ENCODE data around the gene NOX3.

NOX3 gene

DNA sequence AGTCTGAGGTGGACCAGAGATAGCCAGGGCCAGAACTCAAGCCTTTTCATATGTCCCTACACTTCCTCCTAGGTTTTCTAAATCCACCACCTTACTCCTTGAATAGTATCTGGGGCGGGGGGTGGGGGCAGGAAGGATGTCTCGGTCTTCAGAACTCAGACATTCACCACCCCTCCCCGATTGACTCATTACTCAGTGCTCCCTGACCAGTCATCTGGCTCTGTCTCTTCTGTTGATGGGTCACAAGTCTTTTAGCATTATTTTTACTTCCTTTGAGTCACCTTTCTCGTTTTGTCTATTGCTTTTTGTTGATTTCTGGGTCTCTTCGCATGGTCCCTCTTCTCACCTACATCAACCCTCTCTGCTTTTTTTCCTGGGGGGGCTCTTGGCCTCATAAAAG lies 23.3 kb downstream of the NOX3 start:
- DNase-seq, result no peak

DNA sequence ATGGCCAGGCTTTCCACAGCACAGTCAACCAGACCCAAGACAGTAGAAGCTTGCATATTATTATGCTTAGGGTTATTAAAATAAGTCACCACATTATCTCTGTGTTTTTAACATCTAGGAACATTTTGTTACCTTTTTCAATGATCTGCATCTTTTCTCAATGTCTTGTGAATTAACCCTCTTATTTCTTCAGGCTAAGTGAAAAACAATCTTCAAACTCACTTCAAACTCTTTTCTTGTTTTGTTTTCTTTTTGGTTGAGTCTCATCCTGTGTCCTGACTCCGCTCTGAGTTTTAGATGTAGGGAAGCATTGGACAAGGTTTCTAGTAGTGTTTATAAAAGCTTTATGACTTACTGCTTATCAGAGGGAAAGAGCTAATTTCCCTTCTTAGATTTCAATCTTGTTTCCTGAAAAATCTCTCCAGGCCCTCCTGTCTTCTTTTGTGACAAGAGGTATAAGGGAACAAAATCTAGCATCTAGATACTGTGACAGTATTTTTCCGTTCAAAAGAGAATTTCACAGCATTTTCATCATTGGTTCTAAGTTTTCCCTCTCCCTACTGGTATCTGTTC lies 26.2 kb downstream of the NOX3 start:
- no peak for DNase-seq

DNA sequence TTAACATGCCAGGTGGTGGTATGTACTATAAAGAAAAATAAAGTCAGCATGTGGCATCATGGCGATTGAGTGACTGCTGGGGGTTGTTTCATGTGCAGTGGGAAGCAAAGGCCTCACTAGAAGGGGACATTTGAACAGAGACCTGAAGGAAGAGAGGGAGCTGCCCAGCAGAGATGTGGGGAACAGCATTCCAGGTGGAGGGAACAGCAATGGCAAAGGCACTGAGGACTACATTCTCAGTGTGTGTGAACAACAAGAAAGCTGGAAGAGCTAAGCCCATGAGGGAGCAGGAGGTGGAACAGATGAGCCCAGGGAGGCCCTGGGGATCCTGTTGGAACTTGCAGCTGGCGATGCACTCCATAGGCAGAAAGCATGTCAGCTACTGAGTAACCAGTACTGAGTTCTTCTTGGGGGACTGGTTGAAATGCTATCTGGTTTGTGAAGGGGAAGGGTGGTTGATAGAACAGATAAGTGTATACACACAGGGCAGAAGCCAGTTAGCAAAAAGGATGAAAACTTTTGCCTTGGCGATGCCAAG lies 29.2 kb downstream of the NOX3 start:
- DNase-seq, result no peak

DNA sequence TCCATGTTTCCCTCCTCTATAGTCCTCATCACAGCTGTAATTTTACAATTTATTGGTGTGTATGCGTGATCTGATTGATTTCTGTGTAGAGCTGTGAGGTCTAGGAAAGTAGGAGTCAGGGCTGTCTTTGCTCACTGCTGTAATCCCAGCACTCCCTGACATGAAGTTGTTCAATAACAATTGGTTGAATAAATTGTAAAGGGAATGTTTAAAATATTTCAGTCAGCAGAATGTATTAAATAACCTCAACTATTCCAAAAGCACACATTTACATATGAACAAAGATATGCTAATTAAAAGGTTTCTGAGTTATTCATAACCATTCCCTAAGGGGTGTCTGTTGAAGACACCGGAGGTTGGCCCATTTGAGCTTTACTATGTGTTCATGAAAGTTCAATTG lies 31.5 kb downstream of the NOX3 start:
- DNase-seq, result no peak

DNA sequence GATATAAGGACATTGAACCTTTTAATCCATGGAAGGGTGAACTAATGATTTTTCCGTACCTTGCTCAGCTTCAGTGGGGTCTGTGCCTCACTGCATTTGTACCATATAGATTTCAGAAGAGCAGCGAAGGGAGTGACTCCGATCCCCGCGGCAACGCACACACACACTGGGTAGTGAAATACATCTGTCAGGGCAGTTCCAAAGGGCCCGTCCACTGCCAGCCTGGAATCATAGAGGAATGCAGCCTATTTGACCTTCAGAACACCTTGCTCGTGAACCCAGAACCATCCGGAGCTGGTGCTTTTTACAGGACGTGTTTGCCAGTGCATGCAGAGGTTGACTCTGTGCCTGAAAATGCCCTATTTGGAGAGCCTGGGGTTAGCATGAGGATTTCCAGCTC lies 33.0 kb downstream of the NOX3 start:
- DNase-seq, result no peak

DNA sequence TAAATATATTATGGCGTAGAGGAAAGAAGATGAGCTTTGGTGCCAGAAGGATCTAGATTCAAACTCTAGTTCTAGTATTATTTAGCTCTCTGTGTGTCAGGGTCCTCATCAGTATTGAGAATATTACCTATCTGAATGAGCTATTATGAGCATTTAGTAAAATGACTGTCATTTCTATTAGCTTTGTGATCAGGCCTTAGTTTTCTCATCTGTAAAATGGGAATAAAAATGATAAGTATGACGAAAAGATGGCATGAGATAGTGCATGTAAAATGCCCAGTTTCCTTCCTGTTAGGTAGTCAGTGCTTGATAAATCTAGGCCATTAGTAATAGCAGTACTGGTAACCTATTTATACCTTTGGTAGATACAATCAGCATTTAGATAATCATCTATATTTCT lies 35.1 kb downstream of the NOX3 start:
- no peak for DNase-seq

DNA sequence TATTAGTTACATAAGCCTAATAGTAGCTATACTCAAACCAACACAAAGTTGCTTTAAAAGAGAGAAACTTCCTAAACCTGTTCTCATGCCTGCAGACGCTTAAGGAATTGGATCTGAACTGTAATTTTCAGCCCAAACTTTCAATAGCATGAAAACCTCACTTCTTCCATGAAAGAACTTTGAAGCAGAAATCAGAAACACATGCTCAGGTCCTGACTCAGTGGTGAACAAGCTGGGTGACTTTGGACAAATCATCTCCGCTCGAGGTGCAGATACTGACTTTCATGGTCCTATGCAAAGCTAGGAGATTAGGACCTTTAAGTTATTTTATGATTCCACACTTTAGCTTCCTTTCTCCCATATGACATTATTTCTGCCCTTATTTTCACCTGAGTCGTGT lies 36.5 kb downstream of the NOX3 start:
- no peak for DNase-seq

DNA sequence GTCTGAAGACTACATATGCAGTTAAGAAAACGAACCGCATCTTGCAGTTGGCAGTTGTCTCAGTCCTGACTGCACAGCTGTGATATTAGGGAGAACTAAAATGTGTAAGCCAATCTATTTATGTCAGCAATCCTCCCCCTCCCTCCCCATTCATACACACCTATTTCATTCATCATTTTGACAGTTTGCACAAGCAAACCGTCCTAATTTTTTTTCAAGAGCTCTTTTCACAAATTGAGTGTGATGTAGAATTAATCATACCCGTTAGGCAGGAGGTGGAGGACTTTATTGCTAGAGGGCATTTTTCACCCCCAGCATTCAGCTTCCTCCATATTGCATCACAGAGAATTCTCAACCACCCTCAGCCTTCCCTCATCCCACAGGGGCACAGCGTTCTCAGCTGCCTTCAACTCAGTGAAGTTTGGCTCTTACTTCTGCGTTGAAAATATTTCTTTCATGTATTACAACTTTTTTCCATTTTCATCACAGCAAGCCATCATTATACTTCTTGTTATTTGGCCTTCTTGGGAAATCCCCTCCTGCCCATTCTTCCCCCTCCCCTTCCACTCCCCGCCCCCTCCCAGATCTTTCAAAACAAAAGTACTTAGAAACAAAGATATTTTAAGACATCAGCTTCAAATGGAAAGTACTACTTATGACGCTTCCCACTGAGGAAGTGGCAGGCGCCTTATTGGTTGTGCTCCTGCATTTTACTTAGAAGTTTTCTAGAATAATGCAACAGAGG lies 37.5 kb downstream of the NOX3 start:
- DNase-seq, result peak; percentile 95

DNA sequence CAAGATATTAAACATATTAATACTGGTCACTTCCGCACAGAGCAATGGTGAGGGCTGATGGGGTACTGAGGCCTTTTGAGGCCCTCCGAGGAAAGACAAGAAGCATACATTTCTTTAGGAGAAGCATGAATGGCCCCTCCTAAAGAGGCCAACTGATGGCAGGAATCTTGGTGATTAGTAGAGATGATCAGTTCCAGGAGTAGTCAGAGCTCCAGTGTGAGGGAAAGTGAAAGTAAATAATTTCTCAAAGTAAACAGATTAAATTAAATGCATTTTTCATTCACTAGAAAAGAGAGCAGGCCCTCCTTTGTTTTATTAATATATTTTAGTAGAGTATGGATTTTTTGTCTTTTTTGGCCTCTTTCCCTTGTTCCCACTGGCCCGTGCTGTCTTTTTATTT lies 38.2 kb downstream of the NOX3 start:
- peak; percentile 32 for DNase-seq

DNA sequence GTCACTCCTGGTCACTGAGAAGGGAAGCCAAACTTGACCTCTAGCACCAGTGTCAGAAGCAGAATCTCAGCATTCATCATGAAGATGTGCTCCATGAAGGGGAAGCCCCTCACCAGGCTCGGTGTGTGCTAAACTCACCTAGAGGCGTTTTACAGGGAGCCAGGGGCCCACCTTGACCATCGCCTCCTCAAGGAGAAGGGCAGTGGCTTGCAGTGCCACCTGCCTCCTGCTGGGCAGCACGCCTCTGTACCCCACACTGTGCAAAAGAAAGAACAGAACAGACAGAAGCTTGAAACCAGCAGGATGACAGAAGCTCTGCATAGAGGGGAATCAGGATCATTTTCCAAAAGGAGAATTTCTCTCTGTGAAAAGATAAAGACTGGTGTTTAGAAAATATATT lies 39.7 kb downstream of the NOX3 start:
- no peak for DNase-seq

DNA sequence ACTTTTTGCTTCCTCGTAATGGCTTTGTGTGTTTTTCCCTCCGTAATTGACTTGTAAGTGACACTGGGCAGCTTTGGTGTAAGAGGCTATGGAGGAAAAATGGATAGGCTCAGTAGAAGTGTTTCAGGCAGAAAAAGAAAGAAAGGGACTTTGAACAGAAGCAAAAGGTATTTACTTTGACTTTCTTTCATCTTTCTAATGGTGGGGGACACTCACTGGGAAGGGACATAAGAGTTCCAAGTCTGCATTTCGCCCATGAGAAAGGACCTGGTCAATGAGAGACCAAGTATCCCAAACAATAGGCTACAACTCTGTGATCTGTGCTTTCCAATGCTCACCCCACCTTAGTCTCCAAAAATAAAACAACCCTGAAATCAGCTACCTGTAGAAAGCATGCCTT lies 41.6 kb downstream of the NOX3 start:
- DNase-seq, result no peak

DNA sequence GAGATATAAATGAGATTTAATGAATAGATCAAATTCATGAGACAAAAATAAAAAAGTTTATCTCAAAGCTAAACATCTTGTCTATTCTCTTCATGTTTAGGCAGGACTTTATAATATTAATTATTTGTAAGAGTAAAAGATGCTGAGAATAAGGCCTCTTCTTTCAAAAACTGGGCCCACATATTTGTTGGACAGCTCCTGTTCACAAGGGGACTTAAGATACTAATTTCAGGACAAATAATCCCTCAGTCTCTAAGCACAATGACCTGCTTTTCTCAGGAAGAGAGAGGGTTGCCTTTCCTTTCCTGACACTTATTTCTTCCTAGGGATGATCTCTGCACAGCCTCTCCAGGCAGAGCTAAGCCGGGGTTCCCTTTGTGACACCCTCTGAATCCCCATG lies 43.3 kb downstream of the NOX3 start:
- DNase-seq, result no peak

DNA sequence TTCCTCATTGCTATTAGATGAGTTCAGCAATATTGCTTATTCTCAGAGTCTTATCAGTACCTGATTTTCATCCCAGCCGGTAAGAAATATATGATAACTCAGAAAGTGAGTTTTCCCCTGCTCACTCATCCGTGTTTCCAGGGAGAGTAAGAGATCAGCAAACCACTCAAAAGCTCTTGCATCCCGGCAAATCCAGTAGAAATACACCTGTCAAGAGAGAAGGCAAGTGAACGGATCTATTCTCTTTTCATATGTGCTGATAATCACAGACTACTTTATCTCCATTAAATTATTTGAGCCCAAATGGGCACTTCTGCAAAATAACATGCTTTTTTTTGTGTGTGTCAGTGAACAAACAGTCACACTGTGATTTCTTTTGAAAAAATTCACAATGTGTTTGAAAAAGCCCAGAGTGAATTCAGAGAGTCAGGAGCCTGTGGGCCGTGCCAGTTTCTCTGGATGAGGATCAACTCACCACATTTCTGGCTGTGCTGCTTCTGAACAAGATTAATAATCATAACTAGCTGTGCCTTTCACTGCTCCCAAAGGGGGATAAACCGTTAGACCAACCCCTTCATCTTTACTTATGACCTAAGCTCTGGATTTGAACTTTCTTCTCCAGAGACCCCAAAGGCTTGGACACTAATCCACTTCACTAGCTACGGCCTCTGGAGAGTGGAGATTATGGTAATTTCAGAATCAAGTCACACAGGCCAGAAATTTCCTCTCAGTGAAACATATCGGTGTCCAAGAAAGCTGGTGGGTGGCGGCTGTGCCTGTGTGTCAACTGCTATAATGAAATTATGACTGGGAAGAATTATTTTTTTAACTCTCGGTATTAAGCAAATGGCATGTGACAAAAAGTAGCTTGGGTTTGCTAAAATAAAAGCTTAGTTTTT lies 44.2 kb downstream of the NOX3 start:
- no peak for DNase-seq

DNA sequence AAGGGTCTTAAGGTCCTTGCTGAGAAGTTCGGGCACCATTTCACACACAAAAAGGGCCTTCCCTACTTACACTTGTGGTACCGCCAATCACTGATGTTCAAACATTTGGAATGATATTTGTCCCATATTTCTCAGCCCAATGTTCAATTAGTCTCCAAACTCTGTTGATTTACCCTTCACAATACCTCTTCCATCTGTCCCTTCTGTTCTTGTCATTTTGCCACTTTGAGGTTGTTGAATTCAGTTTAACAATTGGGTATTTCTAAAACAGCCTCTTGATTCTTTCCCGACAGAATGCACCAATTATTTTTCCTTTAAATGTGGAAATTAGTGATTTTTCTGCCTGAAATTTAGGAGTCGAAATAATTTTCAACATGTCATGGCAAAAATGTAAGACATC lies 46.2 kb downstream of the NOX3 start:
- DNase-seq, result no peak

DNA sequence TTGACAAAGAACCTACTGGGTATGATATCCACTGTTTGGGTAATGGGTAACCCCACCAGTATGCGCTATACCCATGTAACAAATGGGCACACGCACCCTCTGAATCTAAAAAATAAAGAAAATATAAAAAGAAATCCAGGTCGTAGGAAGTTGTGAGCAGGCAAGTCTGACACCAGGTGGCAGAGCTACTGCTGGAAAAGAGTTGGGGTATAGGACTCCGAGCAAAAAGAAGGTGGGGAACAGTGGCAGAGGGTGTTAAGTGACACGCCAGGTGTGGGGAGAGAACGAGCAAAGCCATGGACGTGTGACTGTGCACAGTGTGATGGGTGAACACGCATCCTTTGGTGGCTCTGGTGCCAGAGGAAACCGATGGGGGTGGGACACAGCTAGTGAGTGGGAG lies 46.7 kb downstream of the NOX3 start:
- DNase-seq, result no peak

DNA sequence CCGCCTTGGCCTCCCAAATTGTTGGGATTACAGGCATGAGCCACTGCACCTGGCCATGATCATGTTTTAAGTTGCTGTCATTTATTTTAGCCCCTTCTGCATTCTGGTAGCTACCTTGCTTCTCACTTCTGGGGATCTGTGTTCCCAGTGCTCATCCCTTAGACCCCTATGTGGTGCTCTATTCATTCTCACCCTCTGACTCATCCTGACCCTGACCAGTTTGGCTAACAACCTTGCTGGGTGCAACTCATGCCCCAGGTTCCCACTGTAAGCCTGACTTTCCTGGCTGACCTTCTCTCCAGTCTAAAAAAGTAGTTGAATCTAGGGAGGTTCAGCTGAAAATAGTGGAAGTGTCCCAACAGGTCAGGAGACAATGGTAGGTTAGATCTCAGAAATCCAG lies 47.4 kb downstream of the NOX3 start:
- no peak for DNase-seq

DNA sequence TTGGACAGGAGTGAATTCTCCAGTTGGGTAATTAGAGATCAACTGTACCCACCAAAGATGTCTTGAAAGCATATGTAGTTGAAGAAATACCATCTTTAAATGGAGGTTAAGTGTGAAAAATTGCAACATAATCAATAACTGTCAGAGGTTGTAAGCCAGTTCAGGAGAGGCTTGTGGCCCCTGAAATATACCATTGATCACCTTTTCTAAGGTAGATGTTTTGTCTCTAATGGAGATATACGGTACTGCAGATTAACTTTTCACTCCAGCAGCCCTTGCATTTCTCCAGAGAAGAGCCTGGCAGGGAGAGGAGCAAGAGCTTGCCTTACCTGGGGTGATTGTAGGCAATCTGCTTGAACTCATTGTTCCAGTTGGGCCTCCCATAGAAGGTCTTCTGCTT lies 48.8 kb downstream of the NOX3 start:
- DNase-seq, result no peak

DNA sequence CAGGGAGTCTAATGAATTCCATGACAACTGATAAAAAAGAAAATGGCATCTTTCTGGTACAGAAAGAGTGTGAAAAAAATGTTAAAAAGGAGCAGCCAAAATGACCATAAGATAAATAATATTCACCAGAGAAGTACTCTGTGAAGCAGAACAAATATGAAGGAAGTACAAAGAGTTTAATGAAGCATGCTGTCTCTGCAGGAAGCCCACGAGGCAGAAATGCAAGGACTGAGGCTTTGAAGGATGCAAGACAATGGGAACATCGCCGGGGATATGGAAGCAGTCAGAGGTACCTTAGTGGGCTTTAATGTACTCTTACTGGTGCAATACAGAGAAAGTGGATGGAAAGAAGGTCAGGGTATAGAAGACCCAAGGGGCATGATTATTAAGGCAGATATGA lies 50.7 kb downstream of the NOX3 start:
- DNase-seq, result no peak

DNA sequence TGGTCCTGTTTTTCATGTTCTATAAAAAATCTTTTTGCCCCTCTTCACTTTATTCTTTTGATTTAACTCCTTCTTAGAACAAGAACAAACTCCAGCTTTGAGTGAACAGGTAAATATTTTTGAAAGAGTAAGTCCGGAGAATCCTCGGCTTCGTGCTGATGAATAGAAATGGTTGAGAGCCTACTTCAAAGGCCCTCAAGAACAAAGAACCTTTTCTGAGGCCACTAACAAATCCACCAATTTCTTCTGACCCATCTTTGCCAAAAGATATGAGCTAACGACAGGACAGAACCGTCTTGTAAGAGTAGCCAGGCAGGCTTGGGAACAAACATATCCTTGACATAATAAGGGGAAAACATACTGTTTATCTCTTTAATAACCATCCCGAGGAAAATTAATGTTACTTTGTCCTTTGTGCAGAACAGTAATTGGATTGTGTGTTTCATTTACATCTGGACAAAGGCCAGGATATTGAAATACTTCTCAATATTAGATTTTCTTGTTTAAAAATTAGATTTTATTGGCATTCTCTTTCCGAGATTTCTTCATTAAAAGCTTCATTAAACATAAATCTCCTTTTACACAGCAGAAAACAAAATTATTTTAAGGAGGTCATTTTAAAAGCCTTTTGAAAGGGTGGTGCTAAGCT lies 52.9 kb downstream of the NOX3 start:
- DNase-seq, result no peak

DNA sequence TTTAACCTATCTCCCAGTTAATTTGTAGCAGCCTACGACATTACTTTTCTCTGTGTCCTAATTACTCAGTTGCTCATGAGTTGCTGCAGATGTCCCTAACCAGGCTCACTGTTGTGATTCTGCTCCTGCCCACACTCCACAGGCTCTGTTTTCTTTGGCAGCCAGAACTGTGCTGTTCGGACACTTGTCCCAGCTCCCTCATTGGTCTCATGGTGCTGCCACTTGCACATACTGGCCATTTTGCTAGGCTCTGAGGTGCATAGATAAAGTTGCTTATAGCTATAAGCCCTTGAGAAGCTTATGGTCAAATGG lies 55.0 kb downstream of the NOX3 start:
- DNase-seq, result no peak

DNA sequence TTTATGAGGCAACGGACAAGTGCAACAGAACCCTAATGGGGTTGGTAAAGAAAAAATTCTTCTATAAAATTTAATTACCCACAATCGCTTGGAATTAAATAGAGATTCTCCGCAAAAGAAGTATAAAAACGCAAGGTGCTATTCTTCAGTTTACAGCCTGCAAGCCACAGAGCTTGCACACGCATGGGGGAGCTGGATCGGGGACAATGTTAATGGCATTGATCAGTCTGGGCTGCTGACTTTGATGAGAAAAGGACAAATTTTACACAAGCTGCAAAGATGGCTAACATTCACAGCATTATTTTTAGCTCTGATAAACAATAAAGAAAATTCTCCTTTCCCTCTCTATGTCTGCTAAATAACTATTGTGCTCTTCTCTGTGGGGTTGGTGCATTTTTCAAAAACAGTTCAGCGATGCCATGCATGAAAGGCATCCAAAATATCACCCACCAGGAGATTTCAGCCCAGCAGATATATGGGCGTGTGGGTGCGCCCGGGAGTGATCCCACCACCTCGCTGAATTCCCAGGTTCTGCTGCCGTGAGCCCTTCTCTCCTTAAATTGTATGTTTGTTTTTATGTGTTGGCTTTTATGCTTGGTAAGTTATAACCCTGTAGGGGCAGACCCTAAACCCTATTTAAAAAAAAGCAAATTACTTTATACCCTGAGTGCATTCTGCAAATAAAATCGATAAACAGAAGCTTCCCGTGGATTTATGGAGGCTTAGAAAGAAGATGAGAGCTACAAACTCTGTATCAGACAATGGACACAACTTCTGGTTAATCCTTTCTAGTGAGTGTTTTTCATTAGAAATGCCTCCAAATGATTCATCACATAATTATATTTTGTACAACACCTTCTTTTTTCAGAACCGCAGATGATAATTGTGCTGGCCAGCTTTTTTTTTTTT lies 55.6 kb downstream of the NOX3 start:
- no peak for DNase-seq

DNA sequence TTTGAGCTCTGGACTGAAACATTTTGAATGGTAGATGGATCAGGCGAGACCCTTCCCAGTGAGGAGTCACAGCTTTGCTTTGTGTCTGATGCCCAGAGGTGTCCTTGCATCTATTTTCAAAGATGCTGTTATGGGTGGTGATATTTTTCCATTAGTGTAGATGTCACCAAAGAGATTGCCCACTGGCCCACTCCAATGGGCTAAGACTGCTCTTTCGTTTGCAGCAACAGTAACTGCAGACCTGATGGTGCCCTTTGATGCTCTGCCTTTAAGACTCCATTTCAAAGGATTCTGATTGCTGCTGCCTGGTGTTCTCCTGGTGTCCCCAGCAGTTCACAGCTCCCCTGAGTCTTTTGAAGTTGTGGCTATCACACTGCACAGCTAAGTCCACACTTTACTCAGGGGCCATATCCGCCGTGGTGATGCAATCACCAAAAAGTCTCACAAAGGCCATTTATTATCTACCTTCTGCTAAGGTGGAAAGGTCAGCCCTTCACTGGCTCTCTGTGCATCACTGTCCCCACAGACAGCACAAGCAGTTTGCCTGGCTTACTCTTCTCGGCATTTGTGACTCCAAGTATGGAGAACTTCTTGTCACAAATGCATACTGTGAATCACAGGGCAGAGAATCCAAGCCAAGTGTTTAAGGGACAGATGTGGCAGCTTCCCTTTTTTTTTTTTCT lies 56.4 kb downstream of the NOX3 start:
- no peak for DNase-seq
